SK-N-SH treated with all-trans-retinoic acid at 6 μM for 48 hours (cell line): Measurements from ENCODE around the gene ELOVL1.

Experiments used
- ATAC-seq: fragments of 200-7000 bp; cut with Tn5 transposase; 3 replicates; pipeline ENCODE4 v1.9.1; 2020; ENCODE audit warnings: mild to moderate bottlenecking, moderate library complexity
- ARNTL ChIP-seq: fragments of 450-650 bp; formaldehyde crosslinking; IDR thresholded peaks from 2 replicates; pipeline ENCODE4 v1.5.0; 2020; ENCODE audit warnings: low read depth, mild to moderate bottlenecking, moderate library complexity, borderline replicate concordance
- BACH2 ChIP-seq: fragments of 250-450 bp; sonication (Bioruptor Pico); IDR thresholded peaks from 2 replicates; pipeline ENCODE4 v1.9.0; 2021; ENCODE audit warnings: mild to moderate bottlenecking, borderline replicate concordance
- CREB5 ChIP-seq: fragments of 250-450 bp; sonication (Bioruptor Pico); IDR thresholded peaks from 2 replicates; pipeline ENCODE4 v1.5.1; 2020; ENCODE audit warnings: low read depth, mild to moderate bottlenecking, moderate library complexity
- CSDC2 ChIP-seq: fragments of 250-450 bp; sonication (Bioruptor Pico); IDR thresholded peaks from 2 replicates; pipeline ENCODE4 v1.5.0; 2020; ENCODE audit warnings: mild to moderate bottlenecking, moderate library complexity
- CSRNP3 ChIP-seq: fragments of 250-450 bp; sonication (Bioruptor Pico); IDR thresholded peaks from 2 replicates; pipeline ENCODE4 v1.5.1; 2021; ENCODE audit warnings: mild to moderate bottlenecking, moderate library complexity
- ESRRG ChIP-seq: fragments of 250-450 bp; sonication (Bioruptor Pico); IDR thresholded peaks from 2 replicates; pipeline ENCODE4 v1.6.1; 2021; ENCODE audit warnings: mild to moderate bottlenecking
- GLIS3 ChIP-seq: fragments of 250-450 bp; sonication (Bioruptor Pico); IDR thresholded peaks from 2 replicates; pipeline ENCODE4 v1.5.0; 2020; ENCODE audit warnings: mild to moderate bottlenecking, moderate library complexity
- ISL1 ChIP-seq: fragments of 250-450 bp; sonication (Bioruptor Pico); IDR thresholded peaks from 2 replicates; pipeline ENCODE4 v2.1.2; 2022; ENCODE audit warnings: mild to moderate bottlenecking, moderate library complexity
- OSR1 ChIP-seq: fragments of 250-450 bp; sonication (Bioruptor Pico); IDR thresholded peaks from 2 replicates; pipeline ENCODE4 v1.8.0; 2022; ENCODE audit warnings: moderate library complexity, mild to moderate bottlenecking, inconsistent platforms
- POU6F1 ChIP-seq: fragments of 250-450 bp; sonication (Bioruptor Pico); IDR thresholded peaks from 2 replicates; pipeline ENCODE4 v1.8.0; 2021; ENCODE audit warnings: low read depth, mild to moderate bottlenecking, moderate library complexity, borderline replicate concordance
- PPARA ChIP-seq: fragments of 250-450 bp; sonication (Bioruptor Pico); IDR thresholded peaks from 2 replicates; pipeline ENCODE4 v1.5.0; 2020; ENCODE audit warnings: mild to moderate bottlenecking, borderline replicate concordance
- RARB ChIP-seq: fragments of 250-450 bp; sonication (Bioruptor Pico); IDR thresholded peaks from 2 replicates; pipeline ENCODE4 v1.8.0; 2021; ENCODE audit warnings: mild to moderate bottlenecking, moderate library complexity
- TCF4 ChIP-seq: fragments of 250-450 bp; sonication (Bioruptor Pico); IDR thresholded peaks from 2 replicates; pipeline ENCODE4 v1.8.0; 2021; ENCODE audit warnings: mild to moderate bottlenecking, moderate library complexity, borderline replicate concordance
- TOX ChIP-seq: fragments of 250-450 bp; sonication (Bioruptor Pico); IDR thresholded peaks from 2 replicates; pipeline ENCODE4 v1.8.0; 2021; ENCODE audit warnings: mild to moderate bottlenecking, moderate library complexity, borderline replicate concordance
- TSHZ2 ChIP-seq: fragments of 250-450 bp; sonication (Bioruptor Pico); IDR thresholded peaks from 2 replicates; pipeline ENCODE4 v1.5.0; 2020; ENCODE audit warnings: mild to moderate bottlenecking, moderate library complexity
- ZC3H10 ChIP-seq: fragments of 250-450 bp; sonication (Bioruptor Pico); IDR thresholded peaks from 2 replicates; pipeline ENCODE4 v1.5.1; 2021; ENCODE audit warnings: mild to moderate bottlenecking, moderate library complexity
- ZFP3 ChIP-seq: fragments of 250-450 bp; sonication (Bioruptor Pico); IDR thresholded peaks from 2 replicates; pipeline ENCODE4 v1.5.0; 2020; ENCODE audit warnings: mild to moderate bottlenecking, moderate library complexity
- ZFP30 ChIP-seq: fragments of 450-650 bp; formaldehyde crosslinking; IDR thresholded peaks from 2 replicates; pipeline ENCODE4 v1.5.0; 2022; ENCODE audit warnings: mild to moderate bottlenecking, moderate library complexity
- ZNF565 ChIP-seq: fragments of 450-650 bp; formaldehyde crosslinking; conservative IDR thresholded peaks from 2 replicates; pipeline ENCODE4 v1.5.0; 2020; ENCODE audit warnings: low read depth, mild to moderate bottlenecking, moderate library complexity
- ZNF70 ChIP-seq: fragments of 450-650 bp; formaldehyde crosslinking; IDR thresholded peaks from 2 replicates; pipeline ENCODE4 v1.5.0; 2020; ENCODE audit warnings: mild to moderate bottlenecking, moderate library complexity

Gene ELOVL1

GRCh38 chr1:43363935-43364525 is 3.8 kb downstream of the ELOVL1 start:
- TF ChIP-seq OSR1 (CRISPR knock-in tag) (no peak), TOX (CRISPR knock-in tag) (no peak), ZNF565 (CRISPR knock-in tag) (no peak), ISL1 (CRISPR knock-in tag) (no peak), CREB5 (CRISPR knock-in tag) (no peak), TSHZ2 (CRISPR knock-in tag) (no peak), ZFP3 (CRISPR knock-in tag) (no peak), ZNF70 (CRISPR knock-in tag) (no peak), ZFP30 (CRISPR knock-in tag) (no peak), CSDC2 (CRISPR knock-in tag) (no peak), RARB (no peak), BACH2 (CRISPR knock-in tag) (no peak), GLIS3 (no peak), ESRRG (CRISPR knock-in tag) (no peak)
- ATAC-seq = no peak

- no peak for TF ChIP-seq CREB5 (CRISPR knock-in tag)
- no peak for TF ChIP-seq ARNTL (CRISPR knock-in tag)
- TF ChIP-seq ZNF70 (CRISPR knock-in tag) = no peak
- TF ChIP-seq PPARA (CRISPR knock-in tag) = no peak
- no peak for TF ChIP-seq ZNF565 (CRISPR knock-in tag)
- TF ChIP-seq ZC3H10 (CRISPR knock-in tag) = no peak
- TF ChIP-seq ZFP3 (CRISPR knock-in tag) = no peak
- TF ChIP-seq BACH2 (CRISPR knock-in tag) = no peak
- TF ChIP-seq RARB = no peak
- no peak for TF ChIP-seq ESRRG (CRISPR knock-in tag)
- TF ChIP-seq TSHZ2 (CRISPR knock-in tag) = no peak
- TF ChIP-seq ISL1 (CRISPR knock-in tag) = no peak
- no peak for TF ChIP-seq TOX (CRISPR knock-in tag)
- no peak for TF ChIP-seq CSRNP3 (CRISPR knock-in tag)
- no peak for TF ChIP-seq TCF4 (CRISPR knock-in tag)
- TF ChIP-seq POU6F1 (CRISPR knock-in tag) = no peak
- TF ChIP-seq, all 23 proteins: peak for 0
- no peak for ATAC-seq
These were observed 4.4 kb downstream of the ELOVL1 start for GRCh38 chr1:43363283-43363934.
